Measurements from ENCODE around the gene GPR26. TPM values are rescaled to one million over a fixed set of nuclear protein-coding genes. Genes with fewer than 3 reads are reported as not detected.

Gene GPR26
- total and polyA plus RNA-seq, 8 donors: not detected

DNA sequence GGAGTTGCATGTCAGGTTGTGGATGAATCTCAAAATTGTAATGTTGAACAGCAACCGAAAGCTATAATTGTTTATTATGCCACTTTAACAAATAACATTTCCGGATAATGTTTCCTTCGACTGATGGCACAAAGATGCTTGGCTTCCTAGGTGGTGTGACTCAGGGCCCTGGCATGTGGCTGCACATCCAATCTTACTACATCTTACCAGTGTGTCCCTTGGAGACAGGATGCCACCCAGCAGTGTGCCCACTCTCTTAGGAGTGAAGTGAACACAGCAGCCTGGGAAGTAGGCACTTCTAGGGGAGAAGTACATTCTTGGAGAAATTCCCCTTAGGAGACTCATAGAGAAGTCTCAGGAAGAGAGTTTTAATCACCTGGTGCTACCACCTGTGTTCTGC, 33.0 kb upstream of the GPR26 start:
- Histone ChIP-seq H3K27me3 (peaks cover 0 to 19% (median 0%) of the 10 kb centered on the region in 3 donors), H3K27ac (no peak overlapping the region), H3K4me3 (no peak overlapping the region), H3K4me1 (no peaks in the 10 kb centered on the region), H3K36me3 (no peaks in the 10 kb centered on the region), H3K9me3 (peaks cover 0 to 7% (median 0%) of the 10 kb centered on the region in 4 donors)
- no peak for DNase-seq
- WGBS, 5 donors: 89 to 95% (median 92%) methylated on average over 3 of the region's 3 CpGs
- TF ChIP-seq, protein P1, sequence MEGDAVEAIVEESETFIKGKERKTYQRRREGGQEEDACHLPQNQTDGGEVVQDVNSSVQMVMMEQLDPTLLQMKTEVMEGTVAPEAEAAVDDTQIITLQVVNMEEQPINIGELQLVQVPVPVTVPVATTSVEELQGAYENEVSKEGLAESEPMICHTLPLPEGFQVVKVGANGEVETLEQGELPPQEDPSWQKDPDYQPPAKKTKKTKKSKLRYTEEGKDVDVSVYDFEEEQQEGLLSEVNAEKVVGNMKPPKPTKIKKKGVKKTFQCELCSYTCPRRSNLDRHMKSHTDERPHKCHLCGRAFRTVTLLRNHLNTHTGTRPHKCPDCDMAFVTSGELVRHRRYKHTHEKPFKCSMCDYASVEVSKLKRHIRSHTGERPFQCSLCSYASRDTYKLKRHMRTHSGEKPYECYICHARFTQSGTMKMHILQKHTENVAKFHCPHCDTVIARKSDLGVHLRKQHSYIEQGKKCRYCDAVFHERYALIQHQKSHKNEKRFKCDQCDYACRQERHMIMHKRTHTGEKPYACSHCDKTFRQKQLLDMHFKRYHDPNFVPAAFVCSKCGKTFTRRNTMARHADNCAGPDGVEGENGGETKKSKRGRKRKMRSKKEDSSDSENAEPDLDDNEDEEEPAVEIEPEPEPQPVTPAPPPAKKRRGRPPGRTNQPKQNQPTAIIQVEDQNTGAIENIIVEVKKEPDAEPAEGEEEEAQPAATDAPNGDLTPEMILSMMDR (IDR thresholded peaks at IDR 0.05): no peak
- TF ChIP-seq POLR2A (IDR thresholded peaks at IDR 0.05) (no peak), POLR2AphosphoS5 (IDR thresholded peaks at IDR 0.05) (no peak), EP300 (IDR thresholded peaks at IDR 0.05) (no peak)
- intact Hi-C loops (cut with DNase I; ENCODE audit: low total_unique reads): no loop called here

DNA sequence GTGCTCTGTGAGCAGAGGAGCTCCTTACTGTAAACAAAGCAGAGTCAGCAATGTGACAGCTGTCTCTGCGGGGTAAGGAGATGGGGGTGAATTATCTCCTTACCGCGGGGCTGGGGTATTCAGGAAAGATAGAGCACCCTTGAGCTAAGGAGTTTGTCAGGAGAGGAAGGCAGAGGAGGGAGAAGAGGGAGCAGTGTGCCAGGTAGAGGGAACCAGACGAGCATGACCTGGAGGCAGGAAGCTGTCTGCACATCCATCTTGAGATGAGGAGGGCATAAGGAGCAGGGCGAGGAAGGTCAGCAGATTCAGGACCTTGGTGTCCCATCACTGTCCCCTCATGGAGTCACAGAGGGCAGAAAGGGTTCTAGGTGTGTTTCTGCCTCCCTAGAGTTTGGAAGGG, 32.5 kb upstream of the GPR26 start:
- intact Hi-C loops (cut with DNase I; ENCODE audit: low total_unique reads): no loop called here
- DNase-seq: no peak
- no peak for TF ChIP-seq POLR2A (IDR thresholded peaks at IDR 0.05)
- no peak for TF ChIP-seq EP300 (IDR thresholded peaks at IDR 0.05)
- Histone ChIP-seq H3K27ac (no peak overlapping the region), H3K4me3 (no peak overlapping the region), H3K36me3 (no peaks in the 10 kb centered on the region), H3K27me3 (peaks cover 0 to 19% (median 0%) of the 10 kb centered on the region in 3 donors), H3K4me1 (no peaks in the 10 kb centered on the region), H3K9me3 (peaks cover 0 to 7% (median 0%) of the 10 kb centered on the region in 4 donors)
- WGBS, 5 donors: 39 to 67% (median 55%) methylated on average over 5 of the region's 5 CpGs

DNA sequence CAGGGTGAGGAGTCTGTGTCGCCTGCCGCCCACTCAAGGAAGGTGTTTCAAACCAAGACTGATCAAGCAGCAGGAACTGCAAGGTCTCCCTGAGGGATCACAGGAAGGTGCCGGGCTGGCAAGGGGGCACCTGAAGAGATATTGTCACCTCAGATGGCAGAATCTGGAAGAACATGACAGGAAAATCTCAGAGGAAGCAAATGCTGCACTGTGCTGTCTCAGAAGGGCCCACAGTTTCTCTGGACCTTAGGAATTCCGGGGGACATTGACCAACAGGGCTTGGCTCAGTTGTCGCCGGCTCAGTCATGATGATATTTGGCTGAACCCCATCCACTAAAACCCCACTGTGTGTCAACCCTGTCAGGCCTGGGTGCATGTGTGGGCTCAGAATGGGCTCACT, 31.9 kb upstream of the GPR26 start:
- intact Hi-C loops (cut with DNase I; ENCODE audit: low total_unique reads): no loop called here
- TF ChIP-seq POLR2A (IDR thresholded peaks at IDR 0.05): no peak
- TF ChIP-seq, protein P1 (IDR thresholded peaks at IDR 0.05): no peak
- TF ChIP-seq POLR2AphosphoS5 (IDR thresholded peaks at IDR 0.05): no peak
- no peak for TF ChIP-seq EP300 (IDR thresholded peaks at IDR 0.05)
- H3K4me1 ChIP-seq: no peaks in the 10 kb centered on the region
- H3K36me3 ChIP-seq: no peaks in the 10 kb centered on the region
- H3K27ac ChIP-seq: no peak overlapping the region
- H3K27me3 ChIP-seq: peaks cover 0 to 19% (median 0%) of the 10 kb centered on the region in 3 donors
- no peak overlapping the region for H3K4me3 ChIP-seq
- peaks cover 0 to 7% (median 0%) of the 10 kb centered on the region in 4 donors for H3K9me3 ChIP-seq
- 85 to 100% (median 92%) methylated on average over 3 to 6 of the region's 6 CpGs for WGBS, 5 donors
- DNase-seq: no peak

DNA sequence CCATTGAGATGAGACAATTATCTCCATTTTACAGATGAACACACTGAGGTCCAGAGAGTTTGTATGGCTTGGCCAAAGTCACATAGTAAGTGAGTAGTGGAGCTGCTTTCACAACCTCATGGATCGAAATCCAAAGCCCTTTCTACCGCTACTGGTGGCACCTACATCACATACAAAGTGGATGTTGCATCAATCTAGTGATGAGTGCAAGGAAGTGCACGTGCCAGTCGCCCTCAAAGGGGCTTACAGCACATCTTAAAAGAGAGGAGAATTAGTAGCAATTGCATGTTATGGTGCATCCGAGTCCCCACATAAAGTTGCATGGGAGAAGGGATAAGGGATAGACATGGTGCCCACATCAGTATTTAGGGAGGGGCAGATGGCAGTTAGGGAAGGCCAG, 31.0 kb upstream of the GPR26 start:
- no peak overlapping the region for H3K27ac ChIP-seq
- no peak overlapping the region for H3K4me3 ChIP-seq
- H3K36me3 ChIP-seq: no peaks in the 10 kb centered on the region
- no peak for DNase-seq
- WGBS, 5 donors: 78 to 84% (median 83%) methylated on average over 5 of the region's 5 CpGs
- no peak for TF ChIP-seq POLR2A (IDR thresholded peaks at IDR 0.05)
- no peak for TF ChIP-seq POLR2AphosphoS5 (IDR thresholded peaks at IDR 0.05)
- no peak for TF ChIP-seq EP300 (IDR thresholded peaks at IDR 0.05)
- TF ChIP-seq, protein P1 (IDR thresholded peaks at IDR 0.05): no peak
- peaks cover 0 to 7% (median 0%) of the 10 kb centered on the region in 4 donors for H3K9me3 ChIP-seq
- H3K4me1 ChIP-seq: no peaks in the 10 kb centered on the region
- intact Hi-C loops (cut with DNase I; ENCODE audit: low total_unique reads): no loop called here
- H3K27me3 ChIP-seq: peaks cover 0 to 19% (median 0%) of the 10 kb centered on the region in 3 donors

DNA sequence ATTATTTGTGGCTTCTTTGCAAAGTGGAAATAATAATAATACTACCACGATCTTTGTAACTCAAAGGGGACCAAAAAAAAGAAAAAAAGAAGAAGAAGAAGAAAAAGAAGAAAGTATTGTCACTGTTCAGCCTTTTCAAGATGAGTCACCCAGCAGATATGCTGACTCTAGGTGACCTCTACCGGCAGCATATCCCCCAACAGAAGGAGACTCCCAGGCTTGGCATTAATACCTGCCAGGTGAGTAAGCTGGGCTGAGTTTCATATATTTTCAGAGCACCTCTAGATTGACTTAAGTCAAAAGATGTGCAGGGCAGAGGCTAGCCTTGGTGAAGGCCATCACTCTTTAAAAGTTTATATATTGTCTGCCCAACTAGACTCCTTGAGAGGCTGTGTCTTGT, 30.4 kb upstream of the GPR26 start:
- DNase-seq: no peak
- TF ChIP-seq POLR2AphosphoS5 (IDR thresholded peaks at IDR 0.05): no peak
- no peaks in the 10 kb centered on the region for H3K36me3 ChIP-seq
- WGBS, 5 donors: 23 to 40% (median 29%) methylated on average over 2 of the region's 2 CpGs
- no peaks in the 10 kb centered on the region for H3K4me1 ChIP-seq
- H3K9me3 ChIP-seq: peaks cover 0 to 7% (median 0%) of the 10 kb centered on the region in 4 donors
- H3K27me3 ChIP-seq: peaks cover 0 to 19% (median 0%) of the 10 kb centered on the region in 3 donors
- H3K4me3 ChIP-seq: no peak overlapping the region
- H3K27ac ChIP-seq: no peak overlapping the region
- intact Hi-C loops (cut with DNase I; ENCODE audit: low total_unique reads): no loop called here
